PC-3 (cell line): ENCODE measurements around the gene CNOT11. TPM values are rescaled to one million over a fixed set of nuclear protein-coding genes. Genes with fewer than 3 reads are reported as not detected.

Source experiments
- ATAC-seq: fragments of 200-7000 bp; cut with Tn5 transposase; 2 replicates; pipeline ENCODE4 v1.9.1; 2020; ENCODE audit warnings: mild to moderate bottlenecking, moderate library complexity
- BruUV-seq: library from RNA; stranded (reverse); fragments of 400-500 nt; replicated peaks from 2 replicates; lab custom pipeline; 2021; lab: Mats Ljungman, UMichigan
- CTCF ChIA-PET: fragments of 300-600 bp; sonication (Branson Sonifier 250); formaldehyde crosslinking; loops from one replicate; lab custom pipeline; 2022; ENCODE audit warnings: antibody characterized with exemption; lab: Charles Lee
- POLR2A ChIA-PET: fragments of 300-600 bp; sonication (Branson Sonifier 250); formaldehyde crosslinking; loops from one replicate; lab custom pipeline; 2022; ENCODE audit warnings: antibody characterized with exemption; ENCODE audit not compliant: unreplicated experiment; lab: Charles Lee
- DNase-seq: peaks from one replicate; pipeline ENCODE4 v3.0.0-alpha.2; 2015
- H2AFZ ChIP-seq: fragments of 300-600 bp; sonication (generic); 2 replicates; pipeline ENCODE4 v1.6.0; 2016; ENCODE audit warnings: antibody characterized with exemption, low read length
- H3F3A ChIP-seq: fragments of 300-600 bp; sonication (generic); one replicate; pipeline ENCODE4 v1.6.0; 2017; ENCODE audit warnings: antibody characterized with exemption, low read length, control low read depth, mild to moderate bottlenecking; ENCODE audit not compliant: unreplicated experiment
- H3K27ac ChIP-seq: fragments of 300-600 bp; sonication (generic); 2 replicates; pipeline ENCODE4 v1.5.1; 2016; ENCODE audit warnings: mild to moderate bottlenecking, low read length
- H3K27me3 ChIP-seq: fragments of 300-600 bp; sonication (generic); 2 replicates; pipeline ENCODE4 v1.6.1; 2016; ENCODE audit warnings: low read length, mixed read lengths
- H3K36me3 ChIP-seq: fragments of 300-600 bp; sonication (generic); 2 replicates; pipeline ENCODE4 v1.6.1; 2016; ENCODE audit warnings: low read depth, mixed run types, low read length, mixed read lengths
- H3K4me1 ChIP-seq: fragments of 300-600 bp; sonication (generic); 2 replicates; pipeline ENCODE4 v1.5.1; 2016; ENCODE audit warnings: low read length; ENCODE audit not compliant: insufficient read depth
- H3K4me2 ChIP-seq: fragments of 300-600 bp; sonication (generic); 2 replicates; pipeline ENCODE4 v1.6.0; 2016; ENCODE audit warnings: low read length
- H3K4me3 ChIP-seq: fragments of 300-600 bp; sonication (generic); 2 replicates; pipeline ENCODE4 v1.5.1; 2016; ENCODE audit warnings: mild to moderate bottlenecking, low read length, mixed read lengths
- H3K79me2 ChIP-seq: fragments of 300-600 bp; sonication (generic); 2 replicates; pipeline ENCODE4 v1.6.1; 2017; ENCODE audit warnings: low read length, mixed read lengths
- H3K9ac ChIP-seq: fragments of 300-600 bp; sonication (generic); 2 replicates; pipeline ENCODE4 v1.6.0; 2016; ENCODE audit warnings: mild to moderate bottlenecking, low read length
- H3K9me2 ChIP-seq: fragments of 300-600 bp; sonication (generic); replicated peaks from 2 replicates; pipeline ENCODE4 v1.6.1; 2016; ENCODE audit warnings: mixed run types, low read length, mixed read lengths
- H3K9me3 ChIP-seq: fragments of 300-600 bp; sonication (generic); 2 replicates; pipeline ENCODE4 v1.6.1; 2016; ENCODE audit warnings: low read length, mixed read lengths
- H4K20me1 ChIP-seq: fragments of 300-600 bp; sonication (generic); 2 replicates; pipeline ENCODE4 v1.6.1; 2016; ENCODE audit warnings: low read length, mixed read lengths
- EZH2 ChIP-seq: fragments of 300-600 bp; sonication (generic); IDR thresholded peaks from one replicate; pipeline ENCODE4 v1.6.1; 2017; ENCODE audit warnings: antibody characterized with exemption, mild to moderate bottlenecking, low read length; ENCODE audit not compliant: unreplicated experiment
- EZH2phosphoT487 ChIP-seq: fragments of 300-600 bp; sonication (generic); IDR thresholded peaks from 2 replicates; pipeline ENCODE4 v1.6.1; 2018; ENCODE audit warnings: mild to moderate bottlenecking, antibody characterized with exemption, low read length, borderline replicate concordance
- intact Hi-C: fragments of 100-400 bp; cut with micrococcal nuclease; formaldehyde crosslinking; loops from 2 replicates; pipeline ENCODE4 v1.9.0; 2023
- total RNA-seq: library from RNA; depleted of rRNA; stranded (reverse); fragments of >200 nt; gene quantifications from 2 replicates; pipeline ENCODE4 v1.2.3, GENCODE V29; 2014
- TF ChIP-seq, protein P1 (sequence below): fragments of 300-600 bp; sonication (generic); conservative IDR thresholded peaks from 2 replicates; pipeline ENCODE4 v1.5.1; 2017; ENCODE audit warnings: antibody characterized with exemption, low read depth, mild to moderate bottlenecking, low read length

The CNOT11 gene
- total RNA-seq, 1 experiment from 2014 or later: 48.5 TPM

DNA sequence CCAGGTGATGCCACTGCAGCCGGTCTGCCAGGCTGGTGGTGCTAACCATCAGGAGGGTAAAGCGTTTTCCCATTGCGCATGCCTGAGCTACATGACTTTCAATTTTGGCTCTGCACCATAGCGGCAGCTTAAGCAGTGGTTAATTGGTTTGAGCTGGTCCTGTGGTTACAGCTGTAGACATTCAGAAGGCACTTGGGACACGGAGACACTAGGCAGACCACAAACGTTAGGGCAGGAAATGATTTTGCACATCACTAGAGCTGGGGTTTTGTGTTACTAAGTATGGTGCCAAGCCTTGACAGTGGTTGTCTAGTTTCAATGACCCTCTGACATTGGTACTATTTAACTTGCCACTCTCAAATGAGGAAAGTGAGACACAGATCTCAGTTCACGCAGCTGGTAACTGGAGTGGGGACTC, 28.9 kb upstream of the CNOT11 start:
- no peak overlapping the region for H3K4me3 ChIP-seq
- ChIA-PET POLR2A (no interaction called here), CTCF (no interaction called here)
- BruUV-seq: no TSS peak
- ATAC-seq: no peak
- no peaks in the 10 kb centered on the region for H3K27me3 ChIP-seq
- H3K4me2 ChIP-seq: no peak overlapping the region
- no peak overlapping the region for H3K27ac ChIP-seq
- no peaks in the 10 kb centered on the region for H3K79me2 ChIP-seq
- H3K36me3 ChIP-seq: no peaks in the 10 kb centered on the region
- TF ChIP-seq, protein P1, sequence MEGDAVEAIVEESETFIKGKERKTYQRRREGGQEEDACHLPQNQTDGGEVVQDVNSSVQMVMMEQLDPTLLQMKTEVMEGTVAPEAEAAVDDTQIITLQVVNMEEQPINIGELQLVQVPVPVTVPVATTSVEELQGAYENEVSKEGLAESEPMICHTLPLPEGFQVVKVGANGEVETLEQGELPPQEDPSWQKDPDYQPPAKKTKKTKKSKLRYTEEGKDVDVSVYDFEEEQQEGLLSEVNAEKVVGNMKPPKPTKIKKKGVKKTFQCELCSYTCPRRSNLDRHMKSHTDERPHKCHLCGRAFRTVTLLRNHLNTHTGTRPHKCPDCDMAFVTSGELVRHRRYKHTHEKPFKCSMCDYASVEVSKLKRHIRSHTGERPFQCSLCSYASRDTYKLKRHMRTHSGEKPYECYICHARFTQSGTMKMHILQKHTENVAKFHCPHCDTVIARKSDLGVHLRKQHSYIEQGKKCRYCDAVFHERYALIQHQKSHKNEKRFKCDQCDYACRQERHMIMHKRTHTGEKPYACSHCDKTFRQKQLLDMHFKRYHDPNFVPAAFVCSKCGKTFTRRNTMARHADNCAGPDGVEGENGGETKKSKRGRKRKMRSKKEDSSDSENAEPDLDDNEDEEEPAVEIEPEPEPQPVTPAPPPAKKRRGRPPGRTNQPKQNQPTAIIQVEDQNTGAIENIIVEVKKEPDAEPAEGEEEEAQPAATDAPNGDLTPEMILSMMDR: no peak
- no peak for TF ChIP-seq EZH2phosphoT487
- no peak for TF ChIP-seq EZH2
- no peaks in the 10 kb centered on the region for H3K9me3 ChIP-seq
- H3K9ac ChIP-seq: no peak overlapping the region
- H4K20me1 ChIP-seq: no peaks in the 10 kb centered on the region
- H3K4me1 ChIP-seq: no peaks in the 10 kb centered on the region
- no peaks in the 10 kb centered on the region for H3K9me2 ChIP-seq
- H3F3A ChIP-seq: no peaks in the 10 kb centered on the region
- DNase-seq: no peak
- intact Hi-C loops: no loop called here
- H2AFZ ChIP-seq: no peak overlapping the region

GRCh38 chr2:101230541-101231001, 22.1 kb upstream of the CNOT11 start:
- H3K9me3 ChIP-seq: no peaks in the 10 kb centered on the region
- intact Hi-C loops: no loop called here
- H3K4me1 ChIP-seq: no peaks in the 10 kb centered on the region
- POLR2A ChIA-PET: interaction anchor here (0.5 kb wide), 1 partner anchor 631 kb away, joined by 16 read pairs; no protein-coding TSS in a partner anchor
- no TSS peak for BruUV-seq
- ATAC-seq: no peak
- H4K20me1 ChIP-seq: no peaks in the 10 kb centered on the region
- TF ChIP-seq EZH2phosphoT487 (no peak), EZH2 (no peak)
- TF ChIP-seq, protein P1: no peak
- H3K27me3 ChIP-seq: no peaks in the 10 kb centered on the region
- H3K36me3 ChIP-seq: no peaks in the 10 kb centered on the region
- no peak for DNase-seq
- H3K4me2 ChIP-seq: no peak overlapping the region
- no peak overlapping the region for H3K27ac ChIP-seq
- no peaks in the 10 kb centered on the region for H3F3A ChIP-seq
- H3K9me2 ChIP-seq: no peaks in the 10 kb centered on the region
- H3K79me2 ChIP-seq: no peaks in the 10 kb centered on the region
- CTCF ChIA-PET: interaction anchor here (1.3 kb wide), 1 partner anchor 13 kb away, joined by 4 read pairs; no protein-coding TSS in a partner anchor
- H3K9ac ChIP-seq: no peak overlapping the region
- H2AFZ ChIP-seq: no peak overlapping the region
- no peak overlapping the region for H3K4me3 ChIP-seq

- ChIA-PET POLR2A (interaction anchor here (0.6 kb wide), 1 partner anchor 229 kb away, joined by 3 read pairs; the partner anchor contains the start of gene RPL31), CTCF (interaction anchor here (1.3 kb wide), 1 partner anchor 13 kb away, joined by 4 read pairs; no protein-coding TSS in a partner anchor)
- no peak for TF ChIP-seq EZH2
- no peak for TF ChIP-seq EZH2phosphoT487
- TF ChIP-seq, protein P1: no peak
- Histone ChIP-seq H3K4me2 (no peak overlapping the region), H3K79me2 (no peaks in the 10 kb centered on the region), H3K27me3 (no peaks in the 10 kb centered on the region), H2AFZ (no peak overlapping the region), H3K4me3 (no peak overlapping the region), H3K9me3 (no peaks in the 10 kb centered on the region), H3K36me3 (no peaks in the 10 kb centered on the region), H3F3A (no peaks in the 10 kb centered on the region), H4K20me1 (no peaks in the 10 kb centered on the region), H3K27ac (no peak overlapping the region), H3K9me2 (no peaks in the 10 kb centered on the region), H3K9ac (no peak overlapping the region), H3K4me1 (no peaks in the 10 kb centered on the region)
- BruUV-seq: no TSS peak
- intact Hi-C loops: no loop called here
- no peak for ATAC-seq
- DNase-seq: no peak
These were observed 21.4 kb upstream of the CNOT11 start for GRCh38 chr2:101231240-101231639.
